ENCODE measurements around the gene HSFX3.
A peak's percentile ranks its signal among the peaks of the same experiment; 100 is the strongest.
"Not testable (repeated sequence)": the region's sequence is repeated elsewhere in the genome, so short reads cannot be mapped to it uniquely, and the experiment has no call there.

HSFX3 gene

DNA sequence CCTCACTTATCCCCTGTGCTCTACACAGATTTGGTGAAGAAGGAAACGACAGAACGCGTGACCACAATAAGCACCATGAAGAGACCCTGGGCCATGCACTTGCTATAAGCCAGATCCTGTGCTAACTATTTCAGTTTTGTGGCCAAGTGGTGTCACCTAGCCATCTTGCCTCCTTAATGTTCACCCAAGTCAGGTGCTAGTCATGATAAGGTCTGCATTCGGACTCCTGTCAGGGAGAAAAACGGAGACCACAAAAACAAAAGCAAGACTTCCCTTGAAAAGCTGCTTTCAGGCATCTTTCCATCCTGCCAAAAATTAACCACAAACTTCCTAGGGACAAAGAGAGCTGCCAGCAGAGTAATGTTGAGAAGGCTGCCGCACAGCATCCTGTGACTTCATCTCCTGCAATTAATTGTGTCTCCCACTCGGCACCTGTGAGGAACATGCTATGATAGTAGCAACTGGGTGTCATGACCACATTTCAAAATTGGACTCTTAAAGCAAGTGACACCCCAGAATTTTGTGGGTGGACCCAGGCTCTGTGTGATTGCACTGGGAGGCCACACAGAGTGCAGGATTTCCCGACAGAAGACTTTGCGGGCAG lies 35.8 kb downstream of the HSFX3 start:
- no peak for DNase-seq

GRCh38 chrX:149512225-149512885 lies 37.4 kb downstream of the HSFX3 start:
- peak; percentile 65 for DNase-seq

DNA sequence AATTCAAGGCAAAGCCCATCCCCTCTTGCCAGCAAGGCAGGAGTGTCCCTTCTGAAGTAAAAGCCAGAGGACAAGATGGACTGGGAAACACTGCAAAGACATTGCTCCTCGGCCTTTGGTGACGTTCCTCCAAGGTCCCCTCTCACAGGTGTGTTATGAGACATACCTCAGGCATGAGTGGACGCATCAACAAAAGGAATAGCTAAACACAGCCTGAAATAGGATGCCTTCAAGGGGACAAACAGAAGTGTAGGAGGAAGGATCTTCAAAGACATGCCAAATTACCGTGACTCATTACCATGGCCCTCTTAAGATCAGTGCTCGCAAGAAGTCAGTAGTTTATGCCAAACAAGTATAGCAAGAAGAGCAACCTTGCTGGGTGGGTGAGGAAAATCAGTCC lies 38.6 kb downstream of the HSFX3 start:
- DNase-seq: no peak

- DNase-seq: no peak
Measured at GRCh38 chrX:149510386-149510785, 39.3 kb downstream of the HSFX3 start.

DNA sequence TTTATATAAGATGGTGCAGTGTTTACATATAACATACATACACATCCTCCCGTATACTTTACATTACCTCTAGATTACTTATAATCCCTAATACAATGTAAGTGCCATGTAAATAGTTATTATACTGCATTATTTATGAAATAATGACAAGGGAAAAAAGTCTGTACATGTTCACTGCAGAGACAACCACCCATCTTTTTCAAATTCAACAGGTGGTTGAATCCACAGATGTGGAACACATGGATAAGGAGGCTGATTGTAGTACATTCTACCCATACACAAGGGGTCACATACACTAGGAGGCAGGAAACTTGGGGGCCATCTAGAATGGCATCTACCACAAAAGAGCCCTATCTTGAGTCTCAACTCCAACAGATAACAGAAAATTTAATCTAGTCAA lies 41.3 kb downstream of the HSFX3 start:
- DNase-seq: no peak

GRCh38 chrX:149506349-149506748 lies 43.4 kb downstream of the HSFX3 start:
- DNase-seq: no peak

DNA sequence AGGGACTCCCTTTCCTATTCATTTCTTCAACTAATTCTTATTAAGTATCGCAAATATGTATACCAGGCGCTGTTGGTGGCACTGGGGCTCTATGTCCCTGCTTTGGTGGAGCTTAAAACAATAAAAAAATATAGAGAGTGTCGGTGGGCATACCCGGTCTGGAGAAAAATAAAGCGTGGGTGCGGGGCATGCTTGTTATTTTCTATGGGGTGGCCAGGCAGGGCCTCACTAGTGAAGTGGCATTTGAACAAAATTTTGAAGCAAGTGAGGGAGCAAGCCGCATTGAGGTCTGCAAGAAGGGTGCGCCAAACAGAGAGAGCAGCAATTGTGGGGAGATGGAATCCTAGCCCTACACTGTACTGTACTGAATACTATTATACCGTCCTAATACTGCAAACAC lies 44.1 kb downstream of the HSFX3 start:
- no peak for DNase-seq

DNA sequence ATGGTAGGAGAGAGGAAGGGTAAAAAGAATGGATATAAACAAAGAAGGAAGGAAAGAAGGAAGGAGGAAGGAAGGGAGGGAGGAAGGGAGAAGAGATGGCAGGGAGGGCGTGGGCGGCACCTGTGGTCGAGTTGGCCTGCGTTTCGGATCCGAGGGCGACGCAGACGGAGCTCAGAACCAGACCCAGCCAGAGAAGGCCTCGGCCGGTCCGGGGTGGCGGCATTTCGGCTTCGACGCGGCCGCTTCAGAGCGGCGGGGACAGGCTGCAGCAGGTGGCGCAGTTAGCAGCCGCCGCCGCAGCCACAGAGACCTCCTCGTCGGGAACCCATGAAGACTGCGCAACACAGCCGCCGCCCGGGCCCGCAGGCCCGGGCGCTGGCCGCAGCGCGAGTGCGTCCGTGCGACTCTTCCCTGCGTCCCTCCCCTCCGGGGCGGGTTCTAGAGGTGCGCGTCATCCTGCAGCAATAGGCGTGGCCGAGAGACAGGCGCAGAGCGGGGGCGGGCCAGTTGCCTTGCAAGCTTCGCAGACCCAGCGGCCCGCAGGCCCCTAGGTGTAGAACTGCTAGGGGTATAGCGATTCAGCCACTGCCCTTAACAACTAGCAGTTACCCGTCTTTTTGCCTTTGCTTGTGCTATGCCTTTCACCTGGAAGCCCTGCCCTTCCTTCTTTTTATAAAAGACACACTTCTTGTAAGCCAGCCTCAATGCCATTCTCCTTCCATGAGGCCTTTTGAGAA lies 44.6 kb downstream of the HSFX3 start, which contains the start of gene IDS:
Gene IDS (minus strand): TSS at position 392 of the 737 bp plus-strand sequence. CDS start 169 bp downstream, at position 223.
- DNase-seq: peak; percentile 87

GRCh38 chrX:149504226-149504914 lies 45.4 kb downstream of the HSFX3 start:
- peak; percentile 66 for DNase-seq

- peak; percentile 59 for DNase-seq
Measured at GRCh38 chrX:149503446-149503845, 46.3 kb downstream of the HSFX3 start.

DNA sequence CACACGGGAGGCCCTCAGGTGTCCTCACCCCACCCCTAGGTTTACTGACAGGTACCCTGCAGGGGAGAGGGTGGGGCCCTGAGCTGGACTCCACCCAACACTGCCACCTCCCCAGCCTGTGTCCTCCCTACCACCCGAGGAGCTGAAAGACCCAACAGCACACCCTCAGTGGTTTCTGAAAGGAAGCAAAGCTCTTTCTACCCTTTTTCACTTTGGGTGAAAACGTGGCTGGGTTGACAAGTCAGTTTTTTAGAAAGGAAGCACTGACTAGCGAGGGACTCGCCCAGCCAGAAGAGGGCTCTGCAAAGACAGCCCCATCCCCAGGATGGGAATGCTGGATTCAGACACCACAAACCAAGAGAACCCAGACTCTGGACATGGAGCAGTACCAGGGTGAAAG lies 46.8 kb downstream of the HSFX3 start:
- DNase-seq: not testable (repeated sequence)

DNA sequence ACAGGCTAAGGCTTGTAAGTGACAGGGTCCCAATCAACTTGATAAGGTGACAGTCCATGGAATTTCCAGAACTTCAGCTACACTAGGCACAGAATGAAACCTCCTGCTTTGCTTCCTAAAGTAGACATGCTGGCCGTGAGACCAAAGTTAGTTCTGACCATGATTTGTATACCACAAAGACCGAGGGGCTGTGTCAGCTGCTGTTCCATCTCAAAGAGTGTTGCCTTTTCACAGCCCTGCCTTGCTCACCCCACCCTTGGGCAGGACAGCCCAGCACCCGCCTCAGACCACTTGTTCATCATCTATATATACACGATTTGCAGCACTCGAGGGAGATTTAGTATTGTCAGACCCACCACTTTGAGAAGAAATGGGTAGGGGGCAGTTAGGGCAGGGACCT lies 50.0 kb downstream of the HSFX3 start:
- DNase-seq: no peak

- DNase-seq: no peak
Measured at GRCh38 chrX:149498767-149499166, 51.0 kb downstream of the HSFX3 start.
